Neuronal stem cell (in vitro differentiated cells): ENCODE data around the gene TMEM139.

ENCODE experiments used
- DNase-seq: peaks from one replicate; pipeline ENCODE4 v3.0.0-alpha.2; 2013; ENCODE audit warnings: low spot score
- H2AFZ ChIP-seq: one replicate; pipeline ENCODE4 v1.6.1; 2013; ENCODE audit warnings: mild to moderate bottlenecking, low read length, inconsistent platforms
- H2AK5ac ChIP-seq: 2 replicates; pipeline ENCODE4 v1.6.1; 2013; ENCODE audit warnings: low read depth, mild to moderate bottlenecking, inconsistent platforms, low read length, moderate library complexity, mixed read lengths
- H2BK120ac ChIP-seq: 2 replicates; pipeline ENCODE4 v1.6.1; 2013; ENCODE audit warnings: low read depth, mild to moderate bottlenecking, inconsistent platforms, low read length, moderate library complexity, mixed read lengths
- H2BK12ac ChIP-seq: one replicate; pipeline ENCODE4 v1.6.1; 2013; ENCODE audit warnings: low read length, inconsistent platforms
- H2BK15ac ChIP-seq: 2 replicates; pipeline ENCODE4 v1.6.1; 2013; ENCODE audit warnings: mild to moderate bottlenecking, low read length, inconsistent platforms, mixed read lengths
- H2BK5ac ChIP-seq: one replicate; pipeline ENCODE4 v1.6.1; 2013; ENCODE audit warnings: inconsistent platforms, mild to moderate bottlenecking, low read length, moderate library complexity
- H3K14ac ChIP-seq: one replicate; pipeline ENCODE4 v1.6.1; 2013; ENCODE audit warnings: low read length, inconsistent platforms
- H3K18ac ChIP-seq: 2 replicates; pipeline ENCODE4 v1.6.1; 2013; ENCODE audit warnings: low read length, inconsistent platforms
- H3K23ac ChIP-seq: 2 replicates; pipeline ENCODE4 v1.6.1; 2013; ENCODE audit warnings: low read depth, mild to moderate bottlenecking, mixed read lengths, low read length, inconsistent platforms; ENCODE audit not compliant: poor library complexity
- H3K27ac ChIP-seq: replicated peaks from 3 replicates; pipeline ENCODE4 v1.5.1; 2013; ENCODE audit warnings: low read length, inconsistent platforms
- H3K27me3 ChIP-seq, 3 experiments: 2 replicates each; pipeline ENCODE4 v1.6.1; 2013; ENCODE audit warnings: low read length in 3 of 3, mild to moderate bottlenecking in 2 of 3, inconsistent platforms in 1 of 3, low read depth in 1 of 3, mixed read lengths in 1 of 3, moderate library complexity in 1 of 3; ENCODE audit not compliant: control insufficient read depth in 3 of 3, insufficient read depth in 3 of 3
- H3K36me3 ChIP-seq, 2 donors: replicated peaks in 1 of 2; 2 replicates each; pipeline ENCODE4 v1.6.1; 2013; ENCODE audit warnings: low read length in 2 of 2; ENCODE audit not compliant: control insufficient read depth in 2 of 2, insufficient read depth in 2 of 2
- H3K4ac ChIP-seq: 2 replicates; pipeline ENCODE4 v1.6.1; 2013; ENCODE audit warnings: inconsistent platforms, mild to moderate bottlenecking, low read length, moderate library complexity
- H3K4me1 ChIP-seq, 2 donors: 1 replicate in 1 of 2; 2 replicates in 1 of 2; pipeline ENCODE4 v1.6.1; 2013; ENCODE audit warnings: low read length in 2 of 2, low read depth in 1 of 2; ENCODE audit not compliant: control insufficient read depth in 2 of 2, insufficient read depth in 1 of 2
- H3K4me2 ChIP-seq: one replicate; pipeline ENCODE4 v1.6.1; 2013; ENCODE audit warnings: mild to moderate bottlenecking, low read length, inconsistent platforms; ENCODE audit not compliant: insufficient read depth, poor library complexity, severe bottlenecking
- H3K4me3 ChIP-seq, 2 donors: 2 replicates each; pipeline ENCODE4 v1.5.1; 2013; ENCODE audit warnings: low read length in 2 of 2, mild to moderate bottlenecking in 2 of 2, inconsistent platforms in 1 of 2, moderate library complexity in 1 of 2
- H3K79me1 ChIP-seq: one replicate; pipeline ENCODE4 v1.6.1; 2013; ENCODE audit warnings: low read depth, mild to moderate bottlenecking, inconsistent platforms, low read length, moderate library complexity
- H3K9ac ChIP-seq: one replicate; pipeline ENCODE4 v1.6.1; 2013; ENCODE audit warnings: mild to moderate bottlenecking, low read depth, low read length, inconsistent platforms; ENCODE audit not compliant: poor library complexity
- H3K9me3 ChIP-seq, 2 donors: replicated peaks in 1 of 2; 2 replicates each; pipeline versions ENCODE3 to v1.6.1; 2013; ENCODE audit warnings: low read length in 2 of 2, mild to moderate bottlenecking in 2 of 2, inconsistent platforms in 1 of 2, low read depth in 1 of 2, mixed read lengths in 1 of 2, moderate library complexity in 1 of 2; ENCODE audit not compliant: control insufficient read depth in 2 of 2, insufficient read depth in 1 of 2
- H4K8ac ChIP-seq: one replicate; pipeline ENCODE4 v1.6.1; 2013; ENCODE audit warnings: low read depth, mild to moderate bottlenecking, inconsistent platforms, low read length, moderate library complexity
- H4K91ac ChIP-seq: one replicate; pipeline ENCODE4 v1.6.1; 2013; ENCODE audit warnings: low read length, low read depth, mild to moderate bottlenecking, inconsistent platforms; ENCODE audit not compliant: poor library complexity
- WGBS, 2 donors: extraction: QIAGEN DNeasy Blood & Tissue Kit; methylation state at CpG; one replicate each; pipeline ENCODE4 v1.1.7; 2013; ENCODE audit warnings: missing lambda C conversion rate in 2 of 2, mixed read lengths in 1 of 2; ENCODE audit not compliant: insufficient read length in 2 of 2, insufficient replicate concordance in 1 of 2; ENCODE audit errors: extremely low coverage in 2 of 2; 5-methylcytosine and 5-hydroxymethylcytosine counted together

TMEM139 gene

DNA sequence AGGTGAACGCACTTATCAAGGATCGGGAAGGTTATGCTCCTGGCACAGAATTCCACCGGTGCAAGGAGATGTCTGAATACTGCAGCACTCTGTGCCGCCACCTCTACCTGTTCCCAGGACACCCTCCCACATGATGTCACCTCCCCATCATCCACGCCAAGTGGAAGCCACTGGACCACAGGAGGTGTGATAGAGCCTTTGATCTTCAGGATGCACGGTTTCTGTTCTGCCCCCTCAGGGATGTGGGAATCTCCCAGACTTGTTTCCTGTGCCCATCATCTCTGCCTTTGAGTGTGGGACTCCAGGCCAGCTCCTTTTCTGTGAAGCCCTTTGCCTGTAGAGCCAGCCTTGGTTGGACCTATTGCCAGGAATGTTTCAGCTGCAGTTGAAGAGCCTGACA, 20.2 kb downstream of the TMEM139 start:
- H3K9me3 ChIP-seq, result peaks cover 0 to 2% of the 10 kb centered on the region in 2 donors
- no peak overlapping the region for H4K91ac ChIP-seq
- no peaks in the 10 kb centered on the region for H3K27me3 ChIP-seq
- no peaks in the 10 kb centered on the region for H3K79me1 ChIP-seq
- H3K23ac ChIP-seq, result no peak overlapping the region
- no peaks in the 10 kb centered on the region for H3K4me1 ChIP-seq
- H3K14ac ChIP-seq, result no peak overlapping the region
- H3K4ac ChIP-seq, result no peak overlapping the region
- no peak overlapping the region for H3K9ac ChIP-seq
- H2BK5ac ChIP-seq, result no peak overlapping the region
- WGBS, 2 donors, result no CpG with 5 or more reads among the region's 6 CpGs
- H3K27ac ChIP-seq, result no peak overlapping the region
- no peak overlapping the region for H2AK5ac ChIP-seq
- H3K36me3 ChIP-seq, result peaks cover 57 to 97% of the 10 kb centered on the region in 2 donors
- no peak overlapping the region for H2BK120ac ChIP-seq
- H2BK15ac ChIP-seq, result no peak overlapping the region
- no peak overlapping the region for H3K4me2 ChIP-seq
- no peak overlapping the region for H2AFZ ChIP-seq
- no peak overlapping the region for H3K4me3 ChIP-seq
- no peak for DNase-seq
- no peak overlapping the region for H2BK12ac ChIP-seq
- H3K18ac ChIP-seq, result no peak overlapping the region
- H4K8ac ChIP-seq, result no peak overlapping the region

DNA sequence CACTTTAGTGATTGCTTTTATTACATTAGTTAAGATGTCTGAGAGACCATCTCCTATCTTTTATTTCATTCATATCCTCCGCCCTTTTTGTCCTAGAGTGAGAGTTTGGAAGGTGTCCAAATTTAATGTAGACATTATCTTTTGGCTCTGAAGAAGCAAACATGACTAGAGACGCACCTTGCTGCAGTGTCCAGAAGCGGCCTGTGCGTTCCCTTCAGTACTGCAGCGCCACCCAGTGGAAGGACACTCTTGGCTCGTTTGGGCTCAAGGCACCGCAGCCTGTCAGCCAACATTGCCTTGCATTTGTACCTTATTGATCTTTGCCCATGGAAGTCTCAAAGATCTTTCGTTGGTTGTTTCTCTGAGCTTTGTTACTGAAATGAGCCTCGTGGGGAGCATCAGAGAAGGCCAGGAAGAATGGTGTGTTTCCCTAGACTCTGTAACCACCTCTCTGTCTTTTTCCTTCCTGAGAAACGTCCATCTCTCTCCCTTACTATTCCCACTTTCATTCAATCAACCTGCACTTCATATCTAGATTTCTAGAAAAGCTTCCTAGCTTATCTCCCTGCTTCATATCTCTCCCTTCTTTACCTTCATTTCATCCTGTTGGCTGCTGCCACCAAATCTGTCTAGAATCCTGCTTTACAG, 20.8 kb downstream of the TMEM139 start:
- Histone ChIP-seq H3K9me3 (peaks cover 0 to 2% of the 10 kb centered on the region in 2 donors), H3K14ac (no peak overlapping the region), H3K36me3 (peaks cover 51 to 93% of the 10 kb centered on the region in 2 donors), H2BK12ac (no peak overlapping the region), H3K27me3 (no peaks in the 10 kb centered on the region), H4K8ac (no peak overlapping the region), H2AK5ac (no peak overlapping the region), H3K27ac (no peak overlapping the region), H3K9ac (no peak overlapping the region), H2AFZ (no peak overlapping the region), H3K18ac (no peak overlapping the region), H3K23ac (no peak overlapping the region), H2BK5ac (no peak overlapping the region), H3K4me3 (no peak overlapping the region), H3K79me1 (no peaks in the 10 kb centered on the region), H4K91ac (no peak overlapping the region), H3K4me2 (no peak overlapping the region), H3K4ac (no peak overlapping the region), H2BK15ac (no peak overlapping the region), H2BK120ac (no peak overlapping the region), H3K4me1 (no peaks in the 10 kb centered on the region)
- no CpG with 5 or more reads among the region's 10 CpGs for WGBS, 2 donors
- DNase-seq, result no peak

DNA sequence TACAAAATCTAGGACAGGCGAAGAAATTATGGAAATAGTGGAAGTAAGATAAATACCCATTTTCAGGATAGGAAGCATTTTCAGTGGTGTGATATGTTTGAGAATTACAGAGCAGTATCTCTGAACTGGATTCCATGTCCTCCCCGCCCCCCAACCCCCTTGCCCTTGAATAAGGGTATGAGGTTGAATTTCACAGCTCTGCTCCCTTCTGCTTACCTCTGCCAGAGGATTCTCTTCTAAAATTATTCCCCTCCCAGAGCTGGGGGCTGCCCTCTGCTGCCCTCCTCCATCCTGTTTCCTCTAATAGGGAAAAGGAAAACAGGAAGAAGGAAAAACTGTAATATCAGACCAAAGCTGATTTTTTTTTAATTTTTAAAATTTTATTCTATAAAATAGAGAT, 23.9 kb downstream of the TMEM139 start:
- no peak overlapping the region for H2BK15ac ChIP-seq
- H2AFZ ChIP-seq, result no peak overlapping the region
- H3K4me2 ChIP-seq, result no peak overlapping the region
- H3K14ac ChIP-seq, result no peak overlapping the region
- H3K4ac ChIP-seq, result no peak overlapping the region
- H3K9me3 ChIP-seq, result peaks cover 0 to 2% of the 10 kb centered on the region in 2 donors
- H3K18ac ChIP-seq, result no peak overlapping the region
- no peak overlapping the region for H2BK5ac ChIP-seq
- no peak overlapping the region for H2BK12ac ChIP-seq
- no peak overlapping the region for H2AK5ac ChIP-seq
- H3K23ac ChIP-seq, result no peak overlapping the region
- H4K8ac ChIP-seq, result no peak overlapping the region
- H2BK120ac ChIP-seq, result no peak overlapping the region
- H3K27me3 ChIP-seq, result no peaks in the 10 kb centered on the region
- no CpG with 5 or more reads among the region's 2 CpGs for WGBS, 2 donors
- no peak overlapping the region for H4K91ac ChIP-seq
- H3K79me1 ChIP-seq, result no peaks in the 10 kb centered on the region
- peaks cover 36 to 72% of the 10 kb centered on the region in 2 donors for H3K36me3 ChIP-seq
- no peak for DNase-seq
- no peak overlapping the region for H3K27ac ChIP-seq
- no peak overlapping the region for H3K9ac ChIP-seq
- no peak overlapping the region for H3K4me3 ChIP-seq
- no peaks in the 10 kb centered on the region for H3K4me1 ChIP-seq

DNA sequence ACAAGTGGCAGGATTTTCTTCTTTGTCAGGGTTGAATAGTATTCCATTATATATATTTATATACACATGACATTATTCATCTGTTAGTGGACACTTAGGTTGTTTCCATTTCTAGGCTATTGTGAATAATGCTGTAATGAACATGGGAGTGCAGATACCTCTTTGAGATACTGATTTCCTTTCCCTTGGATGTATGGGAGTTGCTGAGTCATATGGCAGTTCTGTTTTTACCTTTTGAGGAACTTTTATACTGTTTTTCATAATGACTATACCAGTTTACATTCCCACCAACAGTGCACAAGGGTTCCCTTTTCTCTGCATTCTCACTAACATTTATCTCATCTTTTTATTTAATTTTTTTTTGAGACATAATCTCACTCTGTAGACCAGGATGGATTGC, 29.4 kb downstream of the TMEM139 start:
- H3K14ac ChIP-seq, result no peak overlapping the region

More for the DNA sequence above, 29.4 kb downstream of the TMEM139 start:
- Histone ChIP-seq H3K4me3 (no peak overlapping the region), H3K27me3 (no peaks in the 10 kb centered on the region), H3K36me3 (peaks cover 0 to 19% of the 10 kb centered on the region in 2 donors), H4K91ac (no peak overlapping the region), H3K4me1 (peaks cover 0 to 5% of the 10 kb centered on the region in 2 donors), H2BK120ac (no peak overlapping the region), H3K4ac (no peak overlapping the region), H2AK5ac (no peak overlapping the region), H3K79me1 (no peaks in the 10 kb centered on the region), H3K4me2 (no peak overlapping the region), H3K27ac (no peak overlapping the region), H3K18ac (no peak overlapping the region), H2BK15ac (no peak overlapping the region), H3K9ac (no peak overlapping the region), H3K23ac (no peak overlapping the region), H2AFZ (no peak overlapping the region), H3K9me3 (no peaks in the 10 kb centered on the region), H2BK5ac (no peak overlapping the region), H2BK12ac (no peak overlapping the region), H4K8ac (no peak overlapping the region)
- no peak for DNase-seq
